B cell (primary cell): Measurements from ENCODE around the gene CENPN. TPM values are rescaled to one million over a fixed set of nuclear protein-coding genes. Genes with fewer than 3 reads are reported as not detected.

ENCODE experiments used
- ATAC-seq: fragments of 200-7000 bp; cut with Tn5 transposase; one replicate; pipeline ENCODE4 v1.10.0; 2021; ENCODE audit warnings: low read depth, mild to moderate bottlenecking, moderate number of reproducible peaks, moderate library complexity
- CTCF ChIA-PET: fragments of 350-600 bp; sonication (Branson Sonifier 250); formaldehyde crosslinking; loops from one replicate; lab custom pipeline; 2021; ENCODE audit warnings: antibody characterized with exemption, inconsistent platforms; lab: Charles Lee
- POLR2A ChIA-PET: fragments of 350-600 bp; sonication (Branson Sonifier 250); formaldehyde crosslinking; loops from one replicate; lab custom pipeline; 2021; ENCODE audit warnings: antibody characterized with exemption; lab: Charles Lee
- DNase-seq: peaks from one replicate; pipeline ENCODE4 v3.0.0; 2013
- H2AFZ ChIP-seq: 2 replicates; pipeline ENCODE4 v1.6.1; 2012; ENCODE audit warnings: mild to moderate bottlenecking, low read depth, low read length; ENCODE audit not compliant: insufficient read depth, poor library complexity, severe bottlenecking
- H3K27ac ChIP-seq, 2 donors: 1 replicate in 1 of 2; 2 replicates in 1 of 2; pipeline ENCODE4 v1.5.1; 2012 to 2013; ENCODE audit warnings: low read length in 2 of 2, mild to moderate bottlenecking in 2 of 2, moderate library complexity in 1 of 2
- H3K27me3 ChIP-seq, 4 experiments: fragments of 200-600 bp in 1 of 4; sonication (generic) in 1 of 4; replicated peaks in 1 of 4; 1 replicate in 2 of 4; 2 replicates in 2 of 4; pipeline versions ENCODE4 v1.6.1 to v1.7.0; 2013 to 2016; ENCODE audit warnings: low read length in 3 of 4, mild to moderate bottlenecking in 2 of 4, mixed read lengths in 1 of 4, moderate library complexity in 1 of 4; ENCODE audit not compliant: insufficient read depth in 4 of 4, control insufficient read depth in 3 of 4; ENCODE audit errors: control extremely low read depth in 1 of 4
- H3K36me3 ChIP-seq, 2 experiments: replicated peaks in 1 of 2; 1 replicate in 1 of 2; 2 replicates in 1 of 2; pipeline versions ENCODE4 v1.6.1 to v1.7.1; 2013; ENCODE audit warnings: low read length in 1 of 2; ENCODE audit not compliant: insufficient read depth in 2 of 2, control insufficient read depth in 1 of 2; ENCODE audit errors: control extremely low read depth in 1 of 2, extremely low read depth in 1 of 2
- H3K4me1 ChIP-seq, 2 donors: fragments of 200-600 bp in 1 of 2; sonication (generic) in 1 of 2; 1 replicate in 1 of 2; 2 replicates in 1 of 2; pipeline versions ENCODE4 v1.5.1 to v1.6.1; 2013 to 2017; ENCODE audit warnings: low read length in 2 of 2; ENCODE audit not compliant: control insufficient read depth in 2 of 2, insufficient read depth in 2 of 2
- H3K4me2 ChIP-seq: replicated peaks from 2 replicates; pipeline ENCODE3; 2012; ENCODE audit warnings: mild to moderate bottlenecking, low read depth, low read length; ENCODE audit not compliant: poor library complexity, severe bottlenecking
- H3K4me3 ChIP-seq, 5 experiments: fragments of 200-600 bp in 1 of 5; sonication (generic) in 1 of 5; 1 replicate in 3 of 5; 2 replicates in 2 of 5; pipeline versions ENCODE4 v1.5.1 to v1.7.0; 2011 to 2016; ENCODE audit warnings: low read length in 4 of 5, mild to moderate bottlenecking in 4 of 5, low read depth in 2 of 5, control low read depth in 1 of 5, moderate library complexity in 1 of 5; ENCODE audit not compliant: insufficient read depth in 1 of 5; ENCODE audit errors: control extremely low read depth in 1 of 5, extremely low read depth in 1 of 5
- H3K79me2 ChIP-seq: fragments of 200-600 bp; sonication (generic); one replicate; pipeline ENCODE4 v1.6.0; 2016; ENCODE audit warnings: low read length; ENCODE audit not compliant: control insufficient read depth, insufficient read depth
- H3K9ac ChIP-seq: fragments of 200-600 bp; sonication (generic); 2 replicates; pipeline ENCODE4 v1.6.1; 2017; ENCODE audit warnings: mild to moderate bottlenecking, low read length, moderate library complexity
- H3K9me3 ChIP-seq, 3 donors: one replicate each; pipeline versions ENCODE4 v1.6.1 to v1.7.1; 2013; ENCODE audit warnings: low read length in 2 of 3; ENCODE audit not compliant: control insufficient read depth in 2 of 3, insufficient read depth in 1 of 3; ENCODE audit errors: control extremely low read depth in 1 of 3
- H4K20me1 ChIP-seq: 2 replicates; pipeline ENCODE4 v1.6.0; 2012; ENCODE audit warnings: mild to moderate bottlenecking, low read length; ENCODE audit not compliant: insufficient read depth, control insufficient read depth, poor library complexity, severe bottlenecking
- H3K27ac Mint-ChIP-seq: one replicate; pipeline ENCODE4 v1.8.0; 2021; ENCODE audit warnings: mixed read lengths
- H3K27me3 Mint-ChIP-seq: one replicate; pipeline ENCODE4 v1.8.0; 2021; ENCODE audit warnings: mixed read lengths
- H3K4me1 Mint-ChIP-seq: one replicate; pipeline ENCODE4 v1.8.0; 2021; ENCODE audit warnings: mixed read lengths
- H3K4me3 Mint-ChIP-seq: one replicate; pipeline ENCODE4 v1.8.0; 2021; ENCODE audit warnings: mixed read lengths
- H3K9me3 Mint-ChIP-seq: one replicate; pipeline ENCODE4 v1.8.0; 2022; ENCODE audit warnings: mixed read lengths; ENCODE audit not compliant: insufficient read depth
- CTCF ChIP-seq: fragments of 200-600 bp; IDR thresholded peaks from one replicate; pipeline ENCODE4 v1.8.0; 2022; ENCODE audit warnings: antibody characterized with exemption, mild to moderate bottlenecking
- EZH2 ChIP-seq: IDR thresholded peaks from 2 replicates; pipeline ENCODE4 v1.6.1; 2012; ENCODE audit warnings: borderline replicate concordance, low read depth, mild to moderate bottlenecking, moderate library complexity, low read length; ENCODE audit not compliant: insufficient read depth, poor library complexity, severe bottlenecking
- WGBS: methylation state at CpG from one replicate; pipeline ENCODE4 v1.1.5; 2013; ENCODE audit warnings: missing lambda C conversion rate; ENCODE audit not compliant: insufficient coverage; 5-methylcytosine and 5-hydroxymethylcytosine counted together
- intact Hi-C: fragments of 100-400 bp; cut with micrococcal nuclease; formaldehyde crosslinking; loops from one replicate; pipeline ENCODE4 v1.10.0; 2022
- polyA plus RNA-seq: library from polyadenylated mRNA; depleted of rRNA; stranded (reverse); fragments of >200 nt; gene quantifications from 2 replicates; pipeline ENCODE4 v1.2.3, GENCODE V29; 2012
- total RNA-seq, 2 donors: library from RNA; stranded (reverse); fragments of 120-200 nt in 1 of 2; gene quantifications; 1 replicate in 1 of 2; 2 replicates in 1 of 2; pipeline versions ENCODE4 v1.2.3 to v1.2.4, GENCODE V29; 2013 to 2022

Gene CENPN
- total and polyA plus RNA-seq, 2 donors (not counting 1 experiment from before 2014, with no cell fraction given): 3.0 to 4.0 TPM

DNA sequence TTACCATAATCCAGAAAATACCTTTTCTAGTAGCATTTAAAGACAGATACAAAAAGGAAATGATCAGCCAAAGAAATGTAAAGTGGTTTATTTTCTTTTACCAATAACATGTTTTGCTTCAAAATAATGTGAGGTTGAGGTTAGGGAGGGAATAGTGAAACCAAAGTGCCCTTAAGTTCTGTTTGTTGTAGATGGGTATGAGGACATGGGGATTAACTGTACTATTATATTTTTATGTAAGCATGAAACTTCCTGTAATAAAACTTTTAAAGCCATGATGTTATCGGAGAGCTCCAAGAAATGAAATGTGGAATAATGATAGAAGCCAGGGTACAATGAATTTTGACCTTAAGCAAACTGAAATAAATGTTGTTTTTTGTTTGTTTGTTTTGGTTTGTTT, 60.2 kb downstream of the CENPN start:
- H3K9ac ChIP-seq: no peak overlapping the region
- POLR2A ChIA-PET: no interaction called here
- no peaks in the 10 kb centered on the region for H3K9me3 ChIP-seq
- TF ChIP-seq EZH2 (no peak), CTCF (no peak)
- CTCF ChIA-PET: no interaction called here
- no peaks in the 10 kb centered on the region for H4K20me1 ChIP-seq
- no peaks in the 10 kb centered on the region for H3K79me2 ChIP-seq
- no peak overlapping the region for H2AFZ ChIP-seq
- no peaks in the 10 kb centered on the region for H3K36me3 ChIP-seq
- H3K4me3 Mint-ChIP-seq: no peak overlapping the region
- H3K27ac Mint-ChIP-seq: no peak overlapping the region
- H3K27ac ChIP-seq: no peak overlapping the region
- no peak for ATAC-seq
- no peaks in the 10 kb centered on the region for H3K4me1 ChIP-seq
- no peaks in the 10 kb centered on the region for H3K27me3 ChIP-seq
- H3K9me3 Mint-ChIP-seq: no peaks in the 10 kb centered on the region
- H3K4me2 ChIP-seq: no peak overlapping the region
- intact Hi-C loops: no loop called here
- WGBS: 83% methylated on average over 1 of the region's 1 CpG
- peaks cover 3% of the 10 kb centered on the region for H3K27me3 Mint-ChIP-seq
- DNase-seq: no peak
- H3K4me1 Mint-ChIP-seq: no peaks in the 10 kb centered on the region
- H3K4me3 ChIP-seq: no peak overlapping the region

DNA sequence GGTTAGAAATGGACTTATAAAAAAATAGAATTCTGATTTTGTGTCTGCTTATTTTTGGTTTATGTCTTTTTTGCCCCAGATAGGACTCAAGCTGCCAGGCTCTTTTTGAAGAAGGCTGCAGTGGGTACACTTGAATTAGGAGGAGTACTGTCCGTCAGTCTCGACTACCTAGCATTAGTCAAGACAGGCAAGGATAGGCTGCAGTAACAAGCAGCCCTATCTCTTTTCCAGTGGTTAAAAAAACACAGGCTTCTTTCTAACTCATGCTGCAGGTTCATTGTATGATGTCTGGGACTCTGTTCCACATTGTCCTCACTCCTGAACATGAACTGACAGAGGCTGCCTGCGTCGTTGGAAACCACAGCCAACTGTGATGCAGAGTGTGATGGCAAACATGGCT, 62.0 kb downstream of the CENPN start:
- ChIA-PET CTCF (no interaction called here), POLR2A (no interaction called here)
- peaks cover 3% of the 10 kb centered on the region for H3K27me3 Mint-ChIP-seq
- Histone ChIP-seq H3K4me2 (no peak overlapping the region), H4K20me1 (no peaks in the 10 kb centered on the region), H3K9me3 (no peaks in the 10 kb centered on the region), H3K79me2 (no peaks in the 10 kb centered on the region), H3K4me1 (no peaks in the 10 kb centered on the region), H3K36me3 (no peaks in the 10 kb centered on the region), H3K4me3 (no peak overlapping the region), H3K9ac (no peak overlapping the region), H2AFZ (no peak overlapping the region), H3K27ac (no peak overlapping the region), H3K27me3 (no peaks in the 10 kb centered on the region)
- no peak for ATAC-seq
- 80% methylated on average over 4 of the region's 4 CpGs for WGBS
- intact Hi-C loops: no loop called here
- H3K4me1 Mint-ChIP-seq: no peaks in the 10 kb centered on the region
- H3K4me3 Mint-ChIP-seq: no peak overlapping the region
- no peaks in the 10 kb centered on the region for H3K9me3 Mint-ChIP-seq
- TF ChIP-seq CTCF (no peak), EZH2 (no peak)
- no peak for DNase-seq
- no peak overlapping the region for H3K27ac Mint-ChIP-seq
